Measurements from ENCODE around the gene TOR1B. TPM values are rescaled to one million over a fixed set of nuclear protein-coding genes. Genes with fewer than 3 reads are reported as not detected.

Gene TOR1B
- total RNA-seq, 1 donor from 2014 or later, result 32.1 TPM

DNA sequence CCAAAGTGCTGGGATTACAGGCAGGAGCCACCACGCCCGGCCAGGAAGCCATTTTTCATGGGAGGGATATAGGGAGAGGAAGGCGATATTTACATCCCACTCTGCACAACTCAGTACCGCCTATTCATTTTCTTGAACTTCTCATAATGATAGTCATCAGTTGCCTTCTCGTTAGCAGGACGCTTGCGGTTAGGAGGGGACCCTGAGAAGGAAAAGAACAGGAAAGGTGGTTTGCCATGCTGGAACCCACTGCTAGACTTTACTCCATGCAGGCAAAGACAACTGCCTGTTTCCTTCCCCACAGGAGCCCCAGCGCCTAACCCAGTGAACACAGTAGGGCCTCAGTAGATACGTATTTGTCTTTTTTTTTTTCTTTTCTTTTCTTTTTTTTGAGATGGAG is 25.1 kb downstream of the TOR1B start:
- Mint-ChIP-seq H3K27ac (ENCODE audit: unreplicated experiment) (no peak overlapping the region), H3K4me1 (ENCODE audit: unreplicated experiment) (peaks cover 1% of the 10 kb centered on the region), H3K27me3 (ENCODE audit: unreplicated experiment) (no peaks in the 10 kb centered on the region), H3K4me3 (ENCODE audit: unreplicated experiment) (no peak overlapping the region), H3K9me3 (ENCODE audit: unreplicated experiment) (no peaks in the 10 kb centered on the region), H3K36me3 (ENCODE audit: unreplicated experiment) (peaks cover 30% of the 10 kb centered on the region)
- TF ChIP-seq, protein P1, sequence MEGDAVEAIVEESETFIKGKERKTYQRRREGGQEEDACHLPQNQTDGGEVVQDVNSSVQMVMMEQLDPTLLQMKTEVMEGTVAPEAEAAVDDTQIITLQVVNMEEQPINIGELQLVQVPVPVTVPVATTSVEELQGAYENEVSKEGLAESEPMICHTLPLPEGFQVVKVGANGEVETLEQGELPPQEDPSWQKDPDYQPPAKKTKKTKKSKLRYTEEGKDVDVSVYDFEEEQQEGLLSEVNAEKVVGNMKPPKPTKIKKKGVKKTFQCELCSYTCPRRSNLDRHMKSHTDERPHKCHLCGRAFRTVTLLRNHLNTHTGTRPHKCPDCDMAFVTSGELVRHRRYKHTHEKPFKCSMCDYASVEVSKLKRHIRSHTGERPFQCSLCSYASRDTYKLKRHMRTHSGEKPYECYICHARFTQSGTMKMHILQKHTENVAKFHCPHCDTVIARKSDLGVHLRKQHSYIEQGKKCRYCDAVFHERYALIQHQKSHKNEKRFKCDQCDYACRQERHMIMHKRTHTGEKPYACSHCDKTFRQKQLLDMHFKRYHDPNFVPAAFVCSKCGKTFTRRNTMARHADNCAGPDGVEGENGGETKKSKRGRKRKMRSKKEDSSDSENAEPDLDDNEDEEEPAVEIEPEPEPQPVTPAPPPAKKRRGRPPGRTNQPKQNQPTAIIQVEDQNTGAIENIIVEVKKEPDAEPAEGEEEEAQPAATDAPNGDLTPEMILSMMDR (IDR thresholded peaks at IDR 0.05), result no peak
- DNase-seq (ENCODE audit: extremely low spot score, unreplicated experiment), result no peak

DNA sequence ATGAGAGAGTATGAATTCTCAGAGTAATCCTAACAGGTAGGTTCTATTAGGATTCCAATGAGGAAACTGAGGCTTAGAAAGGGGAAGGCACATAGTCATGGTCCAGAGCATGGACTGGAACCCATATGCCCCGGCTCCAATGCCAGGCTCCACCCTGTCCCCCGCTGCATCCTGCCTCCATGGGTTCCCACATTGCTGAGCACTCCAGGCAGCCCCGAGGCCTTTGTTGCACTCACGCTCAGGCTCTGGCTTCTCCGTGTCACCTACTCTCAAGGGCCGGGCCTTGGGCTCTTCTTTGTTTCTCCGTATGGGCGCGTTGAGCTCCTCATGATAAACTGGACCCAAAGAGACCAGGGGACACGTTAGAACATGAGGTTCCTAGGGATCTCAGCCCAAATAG is 26.0 kb downstream of the TOR1B start:
- Mint-ChIP-seq H3K27me3 (ENCODE audit: unreplicated experiment) (no peaks in the 10 kb centered on the region), H3K36me3 (ENCODE audit: unreplicated experiment) (peaks cover 32% of the 10 kb centered on the region), H3K4me3 (ENCODE audit: unreplicated experiment) (no peak overlapping the region)

DNA sequence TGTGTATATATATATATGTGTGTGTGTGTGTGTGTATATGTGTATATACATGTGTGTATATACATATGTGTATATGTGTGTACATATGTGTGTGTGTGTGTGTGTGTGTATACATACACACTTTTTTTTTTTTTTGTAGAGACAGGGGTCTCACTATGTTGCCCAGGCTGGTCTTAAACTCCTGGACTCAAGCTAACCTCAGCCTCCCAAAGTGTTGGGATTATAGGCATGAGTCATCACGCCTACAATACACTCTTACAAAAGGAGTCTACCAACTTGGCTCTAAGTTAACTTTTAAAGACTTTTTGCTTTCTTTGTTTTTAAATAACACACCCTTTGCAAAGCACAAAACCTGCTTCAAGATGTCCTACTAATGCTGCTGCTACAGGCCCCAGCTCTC is 30.0 kb downstream of the TOR1B start:
- H3K36me3 Mint-ChIP-seq (ENCODE audit: unreplicated experiment), result peaks cover 26% of the 10 kb centered on the region
- DNase-seq (ENCODE audit: extremely low spot score, unreplicated experiment), result no peak
- H3K27ac Mint-ChIP-seq (ENCODE audit: unreplicated experiment), result no peak overlapping the region
- H3K9me3 Mint-ChIP-seq (ENCODE audit: unreplicated experiment), result no peaks in the 10 kb centered on the region
- TF ChIP-seq, protein P1 (IDR thresholded peaks at IDR 0.05), result no peak
- H3K27me3 Mint-ChIP-seq (ENCODE audit: unreplicated experiment), result no peaks in the 10 kb centered on the region
- peak overlapping the region; percentile 98 for H3K4me3 Mint-ChIP-seq (ENCODE audit: unreplicated experiment)
- peaks cover 34% of the 10 kb centered on the region for H3K4me1 Mint-ChIP-seq (ENCODE audit: unreplicated experiment)

More for the DNA sequence above, 26.0 kb downstream of the TOR1B start:
- TF ChIP-seq, protein P1 (IDR thresholded peaks at IDR 0.05), result no peak
- Mint-ChIP-seq H3K27ac (ENCODE audit: unreplicated experiment) (no peak overlapping the region), H3K4me1 (ENCODE audit: unreplicated experiment) (peaks cover 6% of the 10 kb centered on the region), H3K9me3 (ENCODE audit: unreplicated experiment) (no peaks in the 10 kb centered on the region)
- DNase-seq (ENCODE audit: extremely low spot score, unreplicated experiment), result no peak

DNA sequence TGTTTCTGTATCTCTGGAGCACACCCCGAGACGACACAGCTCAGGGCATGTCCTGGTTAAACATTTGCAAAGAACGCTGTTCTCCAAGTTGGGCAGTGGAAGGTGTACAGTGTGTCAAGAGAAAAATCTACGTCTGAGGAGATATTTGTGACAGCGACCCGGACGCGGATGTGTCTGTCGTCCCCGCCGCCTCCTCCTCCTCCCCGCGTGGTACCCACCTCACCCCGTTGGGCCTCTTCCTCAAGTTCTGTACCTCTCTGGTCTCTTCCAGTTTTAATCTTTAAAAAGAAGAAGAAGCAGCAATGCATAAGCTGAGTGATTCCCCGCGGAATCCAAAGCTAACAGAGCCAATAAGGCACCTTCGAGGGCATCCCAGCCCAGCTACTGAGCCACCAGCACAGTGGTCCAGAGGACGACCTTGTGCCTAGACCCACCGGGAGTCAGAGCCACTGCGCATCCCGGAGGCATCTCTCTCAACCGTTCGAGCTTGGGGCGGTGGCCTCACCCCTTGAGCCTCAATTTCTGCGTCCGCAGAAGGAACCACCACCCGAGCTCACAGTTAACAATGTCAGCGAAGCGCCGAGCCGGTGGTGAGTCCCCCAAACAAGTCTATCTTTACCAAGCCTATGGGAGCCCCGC is 31.6 kb downstream of the TOR1B start:
- Mint-ChIP-seq H3K27me3 (ENCODE audit: unreplicated experiment) (no peaks in the 10 kb centered on the region), H3K36me3 (ENCODE audit: unreplicated experiment) (peaks cover 18% of the 10 kb centered on the region), H3K27ac (ENCODE audit: unreplicated experiment) (peak overlapping the region; percentile 97), H3K4me1 (ENCODE audit: unreplicated experiment) (peaks cover 48% of the 10 kb centered on the region), H3K9me3 (ENCODE audit: unreplicated experiment) (no peaks in the 10 kb centered on the region), H3K4me3 (ENCODE audit: unreplicated experiment) (peak overlapping the region; percentile 98)
- TF ChIP-seq, protein P1 (IDR thresholded peaks at IDR 0.05), result no peak
- DNase-seq (ENCODE audit: extremely low spot score, unreplicated experiment), result no peak

DNA sequence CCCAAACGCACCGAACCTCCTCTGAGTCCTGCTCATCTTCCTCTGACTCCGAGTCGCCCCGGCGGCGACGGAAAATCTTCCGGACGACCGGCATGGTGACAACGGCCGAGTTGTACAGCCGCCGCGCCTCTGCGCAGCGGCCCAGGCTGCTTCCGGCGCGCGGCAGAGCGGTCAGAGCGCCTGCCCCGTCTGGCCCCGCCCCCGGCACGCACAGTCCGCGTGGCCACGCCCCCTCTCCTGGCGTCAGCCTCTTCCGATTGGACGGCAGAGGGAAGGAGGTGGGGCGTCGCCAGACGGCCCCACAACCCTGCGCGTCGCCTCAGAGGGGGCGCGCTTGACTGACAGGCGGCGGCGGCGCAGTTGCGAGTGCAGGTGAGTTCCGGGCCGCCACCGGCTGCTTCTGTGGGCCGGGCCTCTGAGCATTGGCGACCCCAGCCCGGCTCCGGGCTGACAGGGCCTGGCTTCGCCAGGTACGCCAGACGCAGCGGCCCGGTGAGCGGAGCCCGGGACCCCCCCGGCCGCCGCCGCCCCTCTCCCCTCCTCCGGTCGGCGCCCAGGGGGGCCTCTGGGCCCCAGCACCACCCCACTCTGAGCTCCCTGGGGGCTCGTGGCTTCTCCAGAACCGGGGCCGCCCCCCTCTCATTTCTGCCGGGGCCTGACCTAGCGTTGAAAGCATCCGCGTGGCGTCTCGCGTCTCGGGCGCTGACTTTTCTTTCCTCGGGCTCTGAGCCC is 32.3 kb downstream of the TOR1B start, which contains the start of the genes C9orf78 and USP20:
C9orf78 (minus strand) TSS at position 148 of the 732 bp plus-strand sequence; CDS start at position 94, 54 bp downstream.
USP20 (plus strand) TSS at position 331 of the 732 bp plus-strand sequence. CDS start 17,098 bp downstream, outside the sequence.
- peaks cover 15% of the 10 kb centered on the region for H3K36me3 Mint-ChIP-seq (ENCODE audit: unreplicated experiment)
- DNase-seq (ENCODE audit: extremely low spot score, unreplicated experiment), result peak; percentile 99
- peak within 1 kb of the TSS; percentile 97 for H3K27ac Mint-ChIP-seq (ENCODE audit: unreplicated experiment)
- TF ChIP-seq, protein P1 (IDR thresholded peaks at IDR 0.05), result no peak
- H3K4me1 Mint-ChIP-seq (ENCODE audit: unreplicated experiment), result peaks cover 48% of the 10 kb centered on the region
- H3K9me3 Mint-ChIP-seq (ENCODE audit: unreplicated experiment), result no peaks in the 10 kb centered on the region
- no peaks in the 10 kb centered on the region for H3K27me3 Mint-ChIP-seq (ENCODE audit: unreplicated experiment)
- peak within 1 kb of the TSS; percentile 98 for H3K4me3 Mint-ChIP-seq (ENCODE audit: unreplicated experiment)
